CD4-positive, alpha-beta T cell treated with Interleukin-15 for 1 hour (primary cell): Measurements from ENCODE around the gene SERTAD2.

ENCODE experiments used
- DNase-seq: peaks from one replicate; pipeline ENCODE4 v3.0.0-alpha.2; 2020

Gene SERTAD2

DNA sequence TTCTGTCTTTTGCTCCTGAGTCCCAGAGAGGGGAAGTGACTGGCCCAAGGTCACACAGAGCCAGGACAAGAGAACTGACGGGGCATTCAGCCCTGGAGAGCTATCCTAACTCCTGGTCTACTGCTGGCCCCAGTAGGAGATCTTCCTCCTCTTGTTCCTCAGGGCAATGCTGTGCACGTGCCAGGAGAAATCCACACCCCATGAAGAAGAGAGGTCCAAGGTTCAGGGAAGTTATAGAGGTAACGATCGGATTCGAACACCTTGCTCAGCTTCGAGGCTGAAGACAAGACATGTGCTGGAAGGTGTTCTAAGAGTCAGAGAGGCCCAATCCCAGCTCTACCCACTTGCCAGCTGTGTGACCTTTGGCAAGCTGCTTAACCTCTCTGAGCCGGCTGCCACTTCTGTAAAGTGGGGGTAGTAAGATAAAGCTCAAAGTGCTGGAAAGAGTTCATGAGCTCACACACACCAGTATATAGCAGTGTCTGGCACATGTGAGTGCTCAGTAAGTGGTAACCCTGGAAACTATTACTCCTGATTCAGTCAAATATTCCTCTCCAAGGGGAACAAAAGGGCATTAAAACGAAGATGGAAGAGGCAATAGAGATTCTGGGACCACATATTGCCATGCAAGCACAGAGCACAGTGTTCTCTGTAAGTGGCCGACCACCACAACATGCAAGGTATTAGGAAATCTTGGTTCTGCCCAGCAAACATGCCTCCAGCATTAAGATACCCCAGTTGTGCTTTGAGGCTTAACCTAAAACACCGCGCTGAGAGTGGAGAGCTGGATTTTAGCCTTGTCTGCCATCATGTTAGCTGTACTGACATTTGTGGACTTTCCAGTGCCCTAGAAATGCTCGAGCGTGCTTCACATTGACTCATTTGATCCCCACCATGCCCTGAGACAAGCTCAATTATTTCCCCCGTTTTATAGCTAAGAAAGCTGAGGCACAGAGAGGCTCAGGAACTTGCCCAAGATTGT, 25.6 kb downstream of the SERTAD2 start:
- DNase-seq, result no peak

- DNase-seq, result no peak
Observed at GRCh38 chr2:64626963-64627760, 26.6 kb downstream of the SERTAD2 start.

DNA sequence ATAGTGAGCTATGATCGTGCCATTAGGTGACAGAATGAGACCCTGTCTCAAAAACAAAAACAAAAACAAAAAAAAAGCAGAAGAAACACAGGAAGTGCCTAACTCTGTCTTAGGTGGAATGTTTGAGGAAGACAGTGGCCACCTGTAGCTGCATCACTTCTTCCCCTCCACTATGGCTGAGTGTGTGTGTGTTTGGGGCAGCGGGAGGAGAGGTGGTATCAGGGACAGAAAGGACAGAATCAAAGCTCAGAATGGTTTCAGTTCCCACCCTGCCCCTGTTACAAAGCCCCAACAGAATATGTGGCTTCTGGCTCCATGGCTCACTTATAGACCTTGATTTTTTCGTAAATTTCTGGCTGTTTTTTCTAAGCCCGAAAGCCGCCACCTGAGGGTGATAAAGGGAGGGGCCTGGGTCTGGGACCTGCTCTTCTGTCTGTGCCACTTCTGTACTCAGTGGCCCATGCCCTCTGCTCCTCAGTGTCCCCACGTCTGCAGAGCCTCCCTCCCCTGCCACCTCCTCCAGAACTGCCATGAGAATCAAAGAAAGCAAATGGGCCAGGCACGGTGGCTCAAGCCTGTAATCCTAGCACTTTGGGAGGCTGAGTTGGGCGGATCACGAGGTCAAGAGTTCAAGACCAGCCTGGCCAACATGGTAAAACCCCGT, 27.4 kb downstream of the SERTAD2 start:
- no peak for DNase-seq

DNA sequence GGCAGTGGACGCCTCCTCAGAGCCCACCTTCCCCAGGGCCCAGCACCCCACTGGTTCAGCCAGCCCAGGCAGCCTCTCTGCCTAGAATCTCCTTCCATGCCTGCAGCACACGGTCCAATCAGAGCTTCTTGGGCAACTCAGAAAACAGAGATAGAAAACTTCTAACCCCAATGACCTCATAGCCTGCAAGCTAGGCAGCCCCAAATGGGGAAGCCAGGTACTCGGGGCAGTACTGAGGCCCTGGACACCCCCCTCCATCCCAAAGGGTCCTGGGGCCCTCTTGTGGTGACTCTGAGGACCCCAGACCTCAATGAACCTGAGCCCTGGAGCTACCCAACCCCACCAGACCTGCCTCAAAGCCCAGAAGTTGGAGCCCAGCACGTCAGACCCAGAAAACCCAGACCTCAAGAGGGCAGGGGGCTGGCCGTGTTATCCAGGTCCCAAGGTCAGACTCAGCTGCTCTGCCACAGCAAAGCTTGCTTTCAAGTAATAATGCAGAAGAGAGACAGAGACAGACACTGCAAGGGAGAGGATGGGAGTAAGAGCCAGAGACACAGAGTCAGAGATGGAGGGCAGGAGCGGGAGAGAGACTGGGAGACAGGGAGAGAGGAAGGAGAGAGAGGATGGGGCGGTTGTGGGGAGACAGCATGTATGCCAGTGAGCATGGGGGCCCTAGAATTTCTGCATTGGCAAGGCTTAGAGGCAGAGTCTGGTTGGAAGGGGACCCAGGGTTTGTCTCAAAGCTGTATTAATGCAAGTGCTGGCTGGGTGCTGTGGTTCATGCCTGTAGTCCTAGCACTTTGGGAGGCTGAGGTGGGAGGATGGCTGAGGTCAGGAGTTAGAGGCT, 28.2 kb downstream of the SERTAD2 start:
- DNase-seq, result no peak

DNA sequence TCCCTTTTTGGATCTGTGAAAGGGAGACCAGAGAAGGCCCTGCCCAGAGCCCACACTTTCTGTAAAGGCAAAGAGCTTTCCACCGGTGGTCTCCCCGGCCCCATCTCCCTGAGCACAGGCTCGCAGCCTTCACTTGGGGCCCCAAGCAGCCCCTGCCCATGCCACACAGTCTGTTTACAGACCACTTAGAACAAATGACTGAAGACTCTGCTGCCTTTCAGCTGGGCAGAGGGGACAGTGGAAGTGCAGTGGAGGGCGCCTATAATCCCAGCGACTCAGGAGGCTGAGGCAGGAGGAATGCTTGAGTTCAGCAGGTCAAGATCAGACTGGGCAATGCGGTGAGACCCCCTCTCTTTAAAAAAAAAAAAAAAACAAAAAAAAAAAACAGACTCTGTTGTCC, 28.9 kb downstream of the SERTAD2 start:
- no peak for DNase-seq

- no peak for DNase-seq
Observed at GRCh38 chr2:64624108-64624610, 29.6 kb downstream of the SERTAD2 start.

- no peak for DNase-seq
Observed at GRCh38 chr2:64623242-64623850, 30.4 kb downstream of the SERTAD2 start.

DNA sequence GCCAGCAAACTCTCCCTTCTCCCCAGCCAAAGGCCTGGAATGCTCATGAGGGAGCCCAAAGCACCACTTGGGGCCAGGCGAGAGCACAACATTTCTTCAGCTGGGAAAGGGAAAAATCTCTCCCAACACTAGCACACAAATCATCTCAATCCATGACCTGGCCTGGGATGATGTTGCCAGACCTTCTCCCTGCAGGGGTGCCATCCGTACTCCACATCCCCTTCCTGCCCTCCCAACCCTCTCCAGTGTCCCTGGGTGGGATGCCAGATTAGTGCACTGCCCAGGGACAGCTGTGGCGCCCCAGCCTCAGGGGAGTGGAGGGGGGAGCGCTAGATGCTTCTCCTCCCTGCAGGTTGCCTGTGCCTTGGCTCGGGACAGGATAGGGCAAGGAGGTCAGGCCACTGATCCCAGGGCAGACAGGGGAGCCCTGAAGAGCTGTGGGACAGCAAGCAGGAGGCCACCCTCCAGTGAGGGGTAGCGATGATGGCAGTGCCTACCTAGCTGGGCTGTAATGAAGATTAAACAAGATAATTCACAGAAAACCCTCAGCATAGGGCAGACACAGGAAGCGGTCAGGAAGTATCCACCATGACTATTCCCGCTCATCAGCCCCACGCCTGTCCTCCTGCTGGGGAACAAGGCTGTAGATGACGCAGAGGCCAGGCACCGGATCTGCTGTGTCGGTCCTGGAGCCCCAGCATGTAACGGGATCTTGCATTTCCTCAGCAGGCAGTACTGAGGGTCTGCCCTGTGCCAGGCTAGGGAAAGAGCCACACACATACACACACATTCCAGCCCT, 31.1 kb downstream of the SERTAD2 start:
- no peak for DNase-seq

GRCh38 chr2:64620661-64621060, 33.1 kb downstream of the SERTAD2 start:
- DNase-seq, result no peak

GRCh38 chr2:64617631-64618151, 36.0 kb downstream of the SERTAD2 start:
- DNase-seq, result no peak

- DNase-seq, result no peak
Observed at GRCh38 chr2:64615844-64616536, 37.7 kb downstream of the SERTAD2 start.

GRCh38 chr2:64615192-64615763, 38.4 kb downstream of the SERTAD2 start:
- DNase-seq, result no peak

DNA sequence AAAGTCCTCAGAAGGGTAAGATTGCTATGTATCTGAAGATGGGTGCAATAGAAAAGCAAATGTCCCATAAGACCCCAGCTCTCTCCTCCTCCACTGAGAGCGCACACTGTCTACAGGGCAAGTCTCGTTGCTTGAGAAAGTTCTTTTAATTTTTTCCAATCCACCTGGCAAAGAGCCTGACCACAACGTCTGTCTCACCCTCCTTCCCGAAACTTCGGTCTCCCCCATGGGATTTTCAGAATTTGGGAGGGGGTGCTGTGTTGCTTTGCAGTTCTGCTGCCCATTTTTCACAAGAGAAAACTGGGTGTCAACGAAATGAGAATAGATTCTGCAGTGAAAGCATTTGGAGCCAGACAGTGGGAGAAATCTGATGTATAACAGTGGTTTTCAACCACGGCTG, 40.4 kb downstream of the SERTAD2 start:
- no peak for DNase-seq

- no peak for DNase-seq
Observed at GRCh38 chr2:64612575-64613195, 41.0 kb downstream of the SERTAD2 start.

DNA sequence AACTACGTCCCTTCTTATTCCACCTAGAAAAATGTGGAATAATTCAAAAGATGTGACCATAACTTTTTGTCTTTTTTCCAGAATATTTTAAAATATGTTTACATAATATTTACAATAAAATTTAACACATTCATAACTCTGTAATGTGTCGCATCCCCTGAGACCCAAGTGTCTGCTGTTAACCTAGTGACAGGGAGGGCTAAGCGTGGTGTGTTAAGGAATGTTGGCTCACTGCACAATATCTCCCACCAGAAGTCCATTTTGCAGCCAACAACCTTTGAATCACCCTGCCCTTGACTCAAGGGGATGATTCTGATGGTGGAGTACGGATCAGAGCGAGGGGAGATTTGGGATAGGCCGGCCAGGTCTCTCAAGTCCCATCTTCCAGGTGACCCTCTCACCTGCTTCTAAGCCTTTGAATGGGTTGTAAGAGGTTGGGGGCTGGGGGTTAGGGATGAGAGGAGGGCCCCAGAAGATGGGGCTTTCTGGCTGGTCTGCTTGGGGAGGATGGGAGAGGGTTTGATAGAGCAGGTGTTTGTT, 43.3 kb downstream of the SERTAD2 start:
- no peak for DNase-seq

DNA sequence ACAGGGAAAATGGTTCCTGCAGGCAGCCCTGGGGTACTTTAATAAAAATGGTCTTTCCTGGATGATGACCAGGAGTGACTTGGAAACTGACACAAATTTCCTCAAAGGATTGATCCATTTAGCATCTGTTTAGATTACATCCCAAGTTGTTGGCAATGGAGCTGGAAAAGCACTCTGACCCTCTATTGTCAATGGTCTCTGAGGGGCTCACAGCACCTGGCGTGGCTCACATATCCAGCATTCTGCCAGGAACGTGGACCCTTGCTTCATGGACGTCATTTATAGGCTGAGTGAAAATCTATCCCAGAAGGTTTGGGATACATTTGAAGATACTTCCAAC, 43.8 kb downstream of the SERTAD2 start:
- no peak for DNase-seq

DNA sequence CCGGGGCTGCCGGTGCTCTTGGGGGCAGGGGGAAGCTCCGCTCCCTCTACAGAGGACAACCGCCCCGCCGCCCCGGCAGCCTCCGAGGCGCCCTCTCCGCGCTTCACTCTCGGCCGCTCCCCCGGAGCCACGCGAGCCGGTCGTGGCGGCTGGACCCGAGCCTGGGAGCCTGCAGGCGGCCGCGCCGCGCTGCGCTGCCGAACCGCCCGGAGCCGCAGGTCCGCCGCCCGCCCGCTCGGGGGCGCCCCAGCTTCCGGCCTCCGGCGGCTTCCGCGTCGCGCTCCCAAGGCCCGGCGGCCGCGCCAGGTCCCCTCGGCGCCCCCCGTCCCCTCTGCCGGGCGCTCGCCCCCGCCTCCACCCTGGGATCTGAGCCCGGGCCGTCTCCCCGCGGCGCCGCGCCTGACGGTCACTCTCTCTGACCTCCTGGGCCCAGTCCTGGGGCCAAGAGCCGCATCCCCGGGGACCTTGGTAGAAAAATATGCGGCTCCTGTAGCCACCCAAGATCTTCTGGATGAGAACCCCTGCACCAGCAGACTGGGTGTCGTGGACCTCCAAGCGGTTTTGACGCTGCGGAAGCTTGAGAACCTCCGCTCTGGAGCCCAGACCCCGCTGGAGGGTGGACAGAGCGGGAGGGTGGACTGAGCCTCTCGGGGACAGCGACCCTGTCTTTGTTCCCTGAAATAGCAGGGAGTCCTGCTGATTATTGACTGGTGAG, 44.3 kb downstream of the SERTAD2 start:
- DNase-seq, result peak; percentile 73

DNA sequence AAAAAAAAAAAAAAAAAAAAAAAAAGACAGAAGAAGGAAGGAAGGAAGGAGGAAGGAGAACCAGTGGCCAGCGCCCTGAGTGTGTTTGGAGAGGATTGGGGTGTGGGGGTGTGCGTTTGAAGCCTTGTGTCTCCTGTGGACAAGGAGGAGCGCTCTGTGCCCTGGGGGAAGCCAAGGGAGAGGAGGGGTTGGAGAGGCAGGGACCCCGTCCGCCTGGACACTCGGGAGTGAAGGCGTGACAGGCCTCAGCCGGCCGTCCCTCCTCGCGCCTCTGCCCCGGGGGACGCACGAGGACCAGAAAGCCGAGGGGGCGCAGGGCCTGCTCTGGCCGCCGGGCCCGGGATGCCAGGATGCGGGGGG, 44.9 kb downstream of the SERTAD2 start:
- DNase-seq, result no peak
